Measurements from ENCODE around the gene ADISSP.

The ADISSP gene

DNA sequence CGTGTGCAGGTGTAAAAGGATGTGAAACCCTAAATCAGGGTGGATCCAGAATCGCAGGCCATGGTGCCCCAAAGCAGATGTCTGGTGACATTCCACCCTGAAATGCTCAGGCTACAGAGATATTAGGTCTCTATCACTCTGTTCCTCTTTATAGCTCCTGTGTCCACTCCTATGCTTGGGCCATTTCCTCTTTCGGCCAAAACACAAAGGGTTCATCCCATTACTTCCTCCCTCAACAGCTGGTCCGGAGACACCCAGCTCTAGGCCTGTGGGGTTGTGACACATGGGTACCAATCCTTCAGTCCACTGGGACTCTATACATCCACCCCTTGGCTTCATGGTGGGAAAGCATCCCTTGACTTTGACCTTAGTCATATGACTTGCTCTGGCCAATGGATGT lies 53.5 kb downstream of the ADISSP start:
- no peak for DNase-seq (ENCODE audit: low spot score)

GRCh38 chr20:3712279-3712873 lies 55.2 kb downstream of the ADISSP start, which contains the start of gene SIGLEC1:
Gene SIGLEC1, minus strand, starts transcription at chr20:3712600. Its CDS starts 5,472 bp downstream, at chr20:3707128.
- DNase-seq (ENCODE audit: low spot score) = no peak

DNA sequence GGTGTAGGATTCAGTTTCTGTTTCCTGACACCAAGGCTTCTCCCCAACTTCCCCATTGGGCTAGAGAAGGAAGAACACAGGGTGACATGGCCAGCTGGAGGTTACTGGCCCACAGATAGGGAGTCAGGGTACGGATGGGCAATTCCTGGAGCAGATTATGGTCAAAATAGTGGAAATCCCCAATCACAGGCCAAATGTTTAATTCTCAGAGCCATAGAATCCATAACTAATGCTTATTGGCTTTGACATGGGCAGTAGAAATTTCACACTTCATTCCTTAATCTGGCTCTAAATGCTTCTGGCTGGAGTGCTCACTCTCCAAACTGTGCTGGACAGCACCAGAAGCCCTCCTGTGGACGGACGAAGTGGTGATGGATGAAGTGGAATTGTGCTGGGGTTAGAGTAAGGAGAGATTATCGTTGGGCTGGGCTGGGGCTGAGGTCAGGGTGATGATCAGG lies 56.0 kb downstream of the ADISSP start:
- DNase-seq (ENCODE audit: low spot score) = no peak

GRCh38 chr20:3710703-3711483 lies 56.7 kb downstream of the ADISSP start:
- DNase-seq (ENCODE audit: low spot score) = peak; percentile 70

GRCh38 chr20:3710011-3710466 lies 57.5 kb downstream of the ADISSP start:
- no peak for DNase-seq (ENCODE audit: low spot score)

- no peak for DNase-seq (ENCODE audit: low spot score)
Observed at GRCh38 chr20:3707508-3707899, 60.0 kb downstream of the ADISSP start.

DNA sequence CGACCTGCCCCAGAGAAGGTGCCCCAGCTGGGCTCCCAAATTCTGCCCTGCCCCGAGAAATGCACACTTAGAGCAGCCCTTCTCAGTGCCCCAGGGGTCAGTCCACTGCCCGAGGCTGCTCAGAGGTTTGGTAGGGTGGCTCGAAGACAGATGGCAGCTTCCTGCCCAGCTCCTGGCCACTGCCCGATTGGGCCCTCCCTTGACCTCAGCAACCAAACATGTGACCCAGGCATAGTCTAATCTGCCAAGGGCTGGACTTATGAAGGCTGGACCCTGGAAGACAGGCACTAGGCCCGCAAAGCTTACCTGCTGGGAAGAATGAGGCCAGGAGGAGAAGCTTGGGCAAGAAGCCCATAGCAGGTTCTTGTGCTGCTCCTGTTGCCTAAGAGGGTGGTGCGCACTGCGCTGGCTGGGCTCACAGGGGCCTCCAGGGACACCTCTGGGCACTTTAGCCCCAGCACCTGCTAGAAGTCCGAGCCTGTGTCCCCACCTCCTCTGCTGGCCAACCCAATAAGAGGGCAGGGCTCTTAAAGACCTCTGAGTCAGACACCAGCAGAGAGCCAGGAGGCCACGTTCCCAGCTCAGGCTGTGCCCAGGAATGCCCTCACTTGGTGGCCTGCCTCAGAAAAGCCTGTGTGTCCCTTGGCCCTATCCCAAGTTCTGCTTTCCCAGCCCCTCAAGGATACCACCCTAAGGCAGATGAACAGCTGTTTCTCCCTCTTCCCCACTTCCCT lies 60.6 kb downstream of the ADISSP start:
- DNase-seq (ENCODE audit: low spot score) = no peak

DNA sequence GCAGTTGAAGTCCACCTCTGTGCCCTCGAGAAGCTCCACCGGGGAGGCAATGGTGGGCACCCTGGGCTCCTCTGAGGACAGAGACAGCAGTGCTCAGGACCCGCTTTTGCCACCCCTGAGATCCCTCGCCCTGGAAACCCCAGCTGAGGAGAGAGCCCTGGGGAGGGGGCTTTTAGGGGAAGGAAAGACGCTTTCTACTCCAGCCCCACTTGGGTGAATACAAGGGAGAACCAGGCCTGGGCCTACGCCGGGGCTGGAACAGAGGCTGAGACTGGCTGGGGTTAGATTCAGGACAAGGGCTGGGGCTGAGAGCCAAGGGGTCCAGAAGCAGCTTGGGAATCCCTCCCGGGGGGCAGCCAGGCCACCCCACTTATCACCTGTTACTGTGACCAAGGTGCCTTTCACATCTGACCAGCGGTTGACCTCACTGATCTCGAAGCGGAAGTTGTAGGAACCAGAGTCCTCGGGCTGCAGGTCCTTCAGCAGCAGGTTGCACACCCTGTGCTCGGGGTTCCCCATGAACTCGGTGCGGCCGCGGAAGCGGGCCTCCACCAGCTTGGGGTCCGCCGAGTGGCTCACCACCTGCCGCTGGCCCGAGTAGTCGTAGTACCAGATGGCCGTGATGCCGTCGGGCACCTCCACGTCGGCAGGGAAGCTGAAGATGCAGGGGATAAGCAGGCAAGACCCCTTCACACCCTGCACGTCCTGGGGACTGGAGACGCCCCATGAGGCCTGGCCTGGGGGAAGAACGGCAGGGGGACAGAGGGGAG lies 61.4 kb downstream of the ADISSP start:
- DNase-seq (ENCODE audit: low spot score) = no peak

DNA sequence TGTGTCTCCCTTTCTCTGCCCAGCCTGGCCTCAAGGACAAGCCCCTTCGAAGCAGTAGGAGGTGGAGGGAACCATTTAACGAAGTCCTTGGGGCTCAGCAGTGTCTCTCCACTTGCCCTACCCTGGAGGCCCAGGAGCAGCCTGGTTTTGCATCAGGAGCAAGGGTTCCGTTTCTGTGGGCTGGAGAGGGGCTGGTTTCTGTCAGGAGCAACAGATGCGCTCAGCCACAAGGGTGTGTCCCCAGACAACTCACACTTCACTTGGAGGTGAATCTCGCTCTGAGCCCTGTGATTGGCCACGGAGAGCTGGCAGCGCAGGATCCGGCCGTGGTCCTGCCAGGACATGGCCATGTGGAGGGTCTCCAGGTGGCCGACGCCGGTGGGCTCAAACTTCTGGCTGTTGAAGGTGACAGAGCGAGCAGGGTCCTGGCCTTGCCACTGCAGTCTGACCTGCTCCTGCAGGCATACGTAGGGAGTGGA lies 62.0 kb downstream of the ADISSP start:
- no peak for DNase-seq (ENCODE audit: low spot score)

- no peak for DNase-seq (ENCODE audit: low spot score)
Observed at GRCh38 chr20:3704087-3704486, 63.5 kb downstream of the ADISSP start.
